ENCODE data around the gene APOA5. TPM values are rescaled to one million over a fixed set of nuclear protein-coding genes. Genes with fewer than 3 reads are reported as not detected.

Gene APOA5
- total RNA-seq (2021; fragmentation: NEBNext Ultra II Directional; extraction: Animal tissue kit (Norgen Biotek cat#: 25700)) (0.15 and 0.21 TPM in 2 replicates), polyA plus RNA-seq (2011; rRNA removed) (0.08 and 0.09 TPM in 2 replicates), polyA minus RNA-seq (2011; rRNA and poly(A)+ RNA removed) (0.12 and 0.22 TPM in 2 replicates)
- 0.17 TPM for polyA plus RNA-seq (2011; cell fraction: cytosol; rRNA removed)
- polyA plus RNA-seq (2011; cell fraction: nucleus; rRNA removed) = 0.24 TPM
- polyA plus RNA-seq (2012, experiment 1 of 2) = 0.14 to 0.15 TPM in 2 of 4 replicates, not detected in the others
- 0.20 TPM for polyA plus RNA-seq (2012, experiment 2 of 2)
- 0.06 TPM for polyA plus RNA-seq (2013, experiment 1 of 2)
- 0.06 TPM for polyA plus RNA-seq (2013, experiment 2 of 2)
- polyA minus RNA-seq (2011; cell fraction: cytosol; rRNA and poly(A)+ RNA removed) = not detected
- polyA minus RNA-seq (2011; cell fraction: nucleus; rRNA and poly(A)+ RNA removed) = 0.60 TPM
- long read RNA-seq, experiment 1 = 0 reads
- long read RNA-seq, experiment 2 = 0 reads

- peak within 1 kb of the TSS in 1 of 2 experiments; percentile 54; a peak in 3 of 4 replicates for H3K4me2 ChIP-seq (ENCODE audit: insufficient read depth in 1 of 2, low read depth in 2 of 2, low read length in 2 of 2)
- H3K9ac ChIP-seq (replicated peaks in 1 of 4; ENCODE audit: extremely low read depth in 1 of 4, low read depth in 3 of 4, low read length in 3 of 4) = no peak within 1 kb of the TSS
- H3K14ac ChIP-seq (ENCODE audit: insufficient read length) = no peak within 1 kb of the TSS
- peak within 1 kb of the TSS; percentile 71; the same call in 1 of the 2 replicates for H2BK12ac ChIP-seq (ENCODE audit: low read depth, low read length)
- peak within 1 kb of the TSS; percentile 95 for H2AFZ ChIP-seq (ENCODE audit: low read length)
- peak within 1 kb of the TSS; percentile 77; the same call in 1 of the 2 replicates for H2BK20ac ChIP-seq (ENCODE audit: low read length)
- no peak for FAIRE-seq
- H3K18ac ChIP-seq (ENCODE audit: extremely low read depth, low read length) = peak within 1 kb of the TSS; percentile 86
- POLR2A ChIA-PET (ENCODE audit: partially characterized antibody) = interaction anchor here (2.4 to 6.0 kb wide), 3 partner anchors 19 to 44 kb away, joined by 12 to 29 read pairs (median 16); partner anchors contain the start of gene BUD13
- no peak within 1 kb of the TSS for H3K23ac ChIP-seq (ENCODE audit: insufficient read length)
- 82% methylated on average over 7 of the region's 7 CpGs; no CpG with 5 or more reads in 1 of the 2 experiments for WGBS, 2 experiments (ENCODE audit: extremely low coverage in 1 of 2, insufficient coverage in 1 of 2, insufficient read length in 1 of 2, insufficient replicate concordance in 2 of 2, low coverage in 1 of 2, low lambda C conversion rate in 2 of 2, missing lambda C conversion rate in 1 of 2)
- no peak within 1 kb of the TSS for H3K27ac ChIP-seq (ENCODE audit: low read depth, low read length)
- peaks cover 11% of the 10 kb centered on the region for H3K23me2 ChIP-seq (ENCODE audit: low read depth, low read length)
- peak within 1 kb of the TSS; percentile 18; the same call in 1 of the 2 replicates for H2BK5ac ChIP-seq (ENCODE audit: low read depth, low read length)
- H3K56ac ChIP-seq (replicated peaks; ENCODE audit: insufficient read length, low read depth, low read length) = no peak within 1 kb of the TSS
- H3K27me3 ChIP-seq (replicated peaks in 1 of 4; ENCODE audit: control insufficient read depth in 3 of 4, extremely low read depth in 1 of 4, insufficient read depth in 3 of 4, low read length in 3 of 4) = peaks cover 0 to 11% (median 3%) of the 10 kb centered on the region in 4 experiments; a peak in 4 of 7 replicates
- no peak within 1 kb of the TSS for H3K4ac ChIP-seq (replicated peaks; ENCODE audit: insufficient read length, low read depth, low read length)
- 0 out of 2 replicates have a peak, but pooled peaks cover 2% of the 10 kb centered on the region for H3K79me1 ChIP-seq (ENCODE audit: low read depth, low read length)
- H3K9me3 ChIP-seq (ENCODE audit: insufficient read depth in 2 of 2, low read depth in 1 of 2, low read length in 1 of 2) = no peaks in the 10 kb centered on the region
- peak within 1 kb of the TSS; percentile 97 for H2BK15ac ChIP-seq (ENCODE audit: low read length)
- H3K4me3 ChIP-seq (ENCODE audit: extremely low read depth in 1 of 4, insufficient read depth in 2 of 4, low read depth in 3 of 4, low read length in 4 of 4) = no peak within 1 kb of the TSS
- peak within 1 kb of the TSS; percentile 48 for H4K91ac ChIP-seq (replicated peaks; ENCODE audit: insufficient read length, low read length)
- no peak within 1 kb of the TSS for H2BK120ac ChIP-seq (replicated peaks; ENCODE audit: low read depth, low read length)
- H4K20me1 ChIP-seq (replicated peaks in 1 of 2; ENCODE audit: control insufficient read depth in 1 of 2, insufficient read depth in 2 of 2, low read length in 2 of 2) = no peaks in the 10 kb centered on the region
- DNase-seq (ENCODE audit: low read depth in 1 of 2, low spot score in 2 of 2) = no peak
- H4K5ac ChIP-seq (ENCODE audit: insufficient read length, low read depth, low read length) = peak within 1 kb of the TSS; percentile 16
- TF ChIP-seq SIN3A (conservative IDR thresholded peaks at IDR 0.05 in 1 of 2, IDR thresholded peaks at IDR 0.05 in 1 of 2; ENCODE audit: low read depth in 1 of 2, low read length in 2 of 2) (no peak), EZH2 (IDR thresholded peaks at IDR 0.05; ENCODE audit: low read depth, low read length, severe bottlenecking) (peak; percentile 1)
- H4K8ac ChIP-seq (ENCODE audit: extremely low read depth, insufficient read depth, low read length) = peak within 1 kb of the TSS; percentile 87
- CTCF ChIA-PET (ENCODE audit: partially characterized antibody) = interaction anchor here (0.6 to 12.1 kb wide), 32 partner anchors 9 to 435 kb away, joined by 3 to 237 read pairs (median 4); partner anchors contain the start of genes APOA1, APOA4 and APOC3
- peaks cover 4 to 11% (median 7%) of the 10 kb centered on the region in 4 experiments for H3K4me1 ChIP-seq (replicated peaks in 1 of 4; ENCODE audit: control insufficient read depth in 3 of 4, insufficient read depth in 4 of 4, low read length in 3 of 4)
- no peaks in the 10 kb centered on the region for H3K36me3 ChIP-seq (ENCODE audit: control insufficient read depth in 2 of 4, insufficient read depth in 4 of 4, low read length in 3 of 4)
- no peak within 1 kb of the TSS for H2AK5ac ChIP-seq (ENCODE audit: low read depth, low read length)
- peaks cover 0 to 9% of the 10 kb centered on the region in 2 experiments; a peak in 2 of 4 replicates for H3K79me2 ChIP-seq (ENCODE audit: control insufficient read depth in 1 of 2, insufficient read depth in 2 of 2, low read length in 2 of 2)
Measured at GRCh38 chr11:116791813-116792143, at the start of gene APOA5. TSS of gene APOA5 (minus strand) at chr11:116791879. CDS start at chr11:116791860, 19 bp downstream.

Data from H1 (cell line).